HG03280 (cell line): ENCODE measurements around the gene OLA1.

Experiments
- ATAC-seq: cut with Tn5 transposase; IDR thresholded peaks from one replicate; pipeline ENCODE4 v1.9.1; 2021; ENCODE audit warnings: mild to moderate bottlenecking, moderate library complexity; ENCODE audit not compliant: unreplicated experiment

OLA1 gene

GRCh38 chr2:174224665-174225288, 23.6 kb downstream of the OLA1 start:
- no peak for ATAC-seq

- ATAC-seq = no peak
These were observed 24.2 kb downstream of the OLA1 start for GRCh38 chr2:174224125-174224524.

GRCh38 chr2:174223388-174223787, 24.9 kb downstream of the OLA1 start:
- ATAC-seq = no peak

- ATAC-seq = no peak
These were observed 26.2 kb downstream of the OLA1 start for GRCh38 chr2:174222154-174222553.

GRCh38 chr2:174219321-174219720, 29.0 kb downstream of the OLA1 start:
- no peak for ATAC-seq

GRCh38 chr2:174218773-174219172, 29.6 kb downstream of the OLA1 start:
- ATAC-seq = no peak

GRCh38 chr2:174217869-174218268, 30.5 kb downstream of the OLA1 start:
- no peak for ATAC-seq

GRCh38 chr2:174211954-174212353, 36.4 kb downstream of the OLA1 start:
- no peak for ATAC-seq

GRCh38 chr2:174210862-174211261, 37.5 kb downstream of the OLA1 start:
- no peak for ATAC-seq

- no peak for ATAC-seq
These were observed 39.0 kb downstream of the OLA1 start for GRCh38 chr2:174209325-174209724.

GRCh38 chr2:174208026-174208425, 40.3 kb downstream of the OLA1 start:
- ATAC-seq = no peak

- ATAC-seq = no peak
These were observed 42.8 kb downstream of the OLA1 start for GRCh38 chr2:174205562-174205961.

- no peak for ATAC-seq
These were observed 46.1 kb downstream of the OLA1 start for GRCh38 chr2:174202188-174202587.

- ATAC-seq = no peak
These were observed 49.3 kb downstream of the OLA1 start for GRCh38 chr2:174198846-174199564.

GRCh38 chr2:174195253-174195652, 53.1 kb downstream of the OLA1 start:
- no peak for ATAC-seq

- no peak for ATAC-seq
These were observed 54.6 kb downstream of the OLA1 start for GRCh38 chr2:174193737-174194136.

- no peak for ATAC-seq
These were observed 55.7 kb downstream of the OLA1 start for GRCh38 chr2:174192664-174193063.

GRCh38 chr2:174191342-174192074, 56.8 kb downstream of the OLA1 start:
- ATAC-seq = no peak

- ATAC-seq = no peak
These were observed 63.4 kb downstream of the OLA1 start for GRCh38 chr2:174184915-174185314.

GRCh38 chr2:174184504-174184903, 63.8 kb downstream of the OLA1 start:
- ATAC-seq = no peak

- ATAC-seq = no peak
These were observed 65.3 kb downstream of the OLA1 start for GRCh38 chr2:174183076-174183475.

GRCh38 chr2:174181368-174181767, 67.0 kb downstream of the OLA1 start:
- ATAC-seq = no peak
